Stimulated activated CD8-positive, alpha-beta memory T cell treated with anti-CD3 and anti-CD28 coated beads, Interleukin-2, amount 100 ng/mL, for 1 hour (primary cell): ENCODE measurements around the gene ZNF768.

Source experiments
- DNase-seq, 2 donors: peaks; one replicate each; pipeline ENCODE4 v3.0.0-alpha.2; 2020; ENCODE audit warnings: low read depth in 2 of 2

Gene ZNF768

GRCh38 chr16:30526137-30526822, at the start of gene ZNF768:
Gene ZNF768 (minus strand): TSS chr16:30526566. CDS start chr16:30526413, 153 bp downstream.
- DNase-seq = no peak

- DNase-seq = no peak
Measured at GRCh38 chr16:30574678-30575077, 48.3 kb upstream of the ZNF768 start.

- peak; percentile 81 to 89 for DNase-seq
Measured at GRCh38 chr16:30571445-30572322, 45.3 kb upstream of the ZNF768 start, which contains the start of gene ZNF688. Gene ZNF688 (minus strand): TSS chr16:30571714. CDS start chr16:30571629, 85 bp downstream.

- no peak for DNase-seq
Measured at GRCh38 chr16:30570636-30571444, 44.5 kb upstream of the ZNF768 start.

- DNase-seq = no peak
Measured at GRCh38 chr16:30569746-30570635, 43.6 kb upstream of the ZNF768 start.

- DNase-seq = no peak
Measured at GRCh38 chr16:30569281-30569680, 42.9 kb upstream of the ZNF768 start.

GRCh38 chr16:30567991-30568638, 41.7 kb upstream of the ZNF768 start:
- no peak for DNase-seq

GRCh38 chr16:30567160-30567990, 41.0 kb upstream of the ZNF768 start:
- DNase-seq = no peak

- no peak for DNase-seq
Measured at GRCh38 chr16:30566531-30566930, 40.2 kb upstream of the ZNF768 start.

GRCh38 chr16:30565984-30566383, 39.6 kb upstream of the ZNF768 start:
- DNase-seq = no peak

- DNase-seq = no peak
Measured at GRCh38 chr16:30565526-30565925, 39.2 kb upstream of the ZNF768 start.

GRCh38 chr16:30562021-30562420, 35.7 kb upstream of the ZNF768 start:
- DNase-seq = no peak

GRCh38 chr16:30561089-30561816, 34.9 kb upstream of the ZNF768 start:
- no peak for DNase-seq

GRCh38 chr16:30559690-30560089, 33.3 kb upstream of the ZNF768 start:
- no peak for DNase-seq

- no peak for DNase-seq
Measured at GRCh38 chr16:30558789-30559377, 32.5 kb upstream of the ZNF768 start.

GRCh38 chr16:30557957-30558788, 31.8 kb upstream of the ZNF768 start, which contains the start of gene ZNF764:
Gene ZNF764 (minus strand): TSS chr16:30558374. CDS start chr16:30558182, 192 bp downstream.
- peak; percentile 87 to 94 for DNase-seq

GRCh38 chr16:30557707-30557956, 31.3 kb upstream of the ZNF768 start:
- no peak for DNase-seq

GRCh38 chr16:30556125-30556473, 29.7 kb upstream of the ZNF768 start:
- no peak for DNase-seq
